Activated T-helper 9 cell treated with anti-CD3 and anti-CD28 coated beads, Interleukin-2, amount 50 U/mL, for 16 hours (primary cell): ENCODE data around the gene SVIL.
"Not testable (repeated sequence)": the region's sequence is repeated elsewhere in the genome, so short reads cannot be mapped to it uniquely, and the experiment has no call there.

Experiments used
- DNase-seq: peaks from one replicate; pipeline ENCODE4 v3.0.0-alpha.2; 2020; ENCODE audit warnings: low read depth

The SVIL gene

DNA sequence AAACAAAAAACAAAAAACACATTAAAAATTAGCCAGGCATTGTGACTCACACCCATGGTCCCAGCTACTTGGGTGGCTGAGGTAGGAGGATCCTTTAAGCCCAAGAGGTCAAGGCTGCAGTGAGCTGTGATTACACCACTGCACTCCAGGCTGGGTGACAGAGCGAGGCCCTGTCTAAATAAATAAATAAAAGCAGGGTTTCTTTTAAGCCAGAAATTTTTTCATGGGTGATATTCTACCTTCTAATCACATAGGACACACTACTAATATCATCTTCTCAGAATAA is 14.2 kb upstream of the SVIL start:
- DNase-seq: no peak

DNA sequence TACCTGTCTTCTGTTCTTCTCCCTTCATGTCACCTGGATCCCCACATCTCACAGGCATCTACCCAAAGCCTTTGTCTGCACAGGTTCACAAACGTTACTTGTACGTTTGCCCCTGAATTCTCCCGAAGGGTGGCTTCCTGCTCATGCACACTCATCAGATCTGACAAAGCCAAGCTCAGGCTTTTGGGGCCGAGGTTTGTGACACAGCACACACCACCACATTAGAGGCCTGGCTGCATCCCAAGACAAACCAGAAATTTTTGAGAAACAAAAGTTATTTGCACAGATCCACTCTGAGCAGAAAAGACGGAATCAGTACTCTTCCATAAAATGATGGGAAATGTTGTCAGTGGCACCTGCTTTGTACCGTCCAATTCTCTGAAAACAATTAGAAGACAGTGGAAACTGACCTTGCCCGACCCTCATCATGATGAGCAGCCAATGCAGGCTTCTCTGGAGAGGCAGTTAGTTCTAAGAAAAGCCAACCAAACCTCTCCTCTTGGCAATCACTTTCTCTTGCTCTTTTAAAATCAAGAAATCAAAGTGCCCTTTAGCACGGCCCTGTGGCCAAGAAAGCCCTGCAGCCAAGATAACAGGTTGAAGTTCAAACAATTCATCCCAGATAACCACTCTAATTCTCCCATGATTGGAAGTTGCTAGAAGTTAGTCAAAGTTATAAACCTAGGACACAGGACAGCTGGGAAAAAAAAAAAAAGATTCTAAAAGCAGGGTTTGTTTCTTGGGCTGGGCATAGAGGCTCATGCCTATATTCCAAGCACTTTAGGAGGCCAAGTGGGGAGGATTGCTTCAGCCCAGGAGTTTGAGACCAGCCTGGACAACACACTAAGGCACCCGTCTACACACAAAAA is 13.6 kb upstream of the SVIL start:
- DNase-seq: no peak

DNA sequence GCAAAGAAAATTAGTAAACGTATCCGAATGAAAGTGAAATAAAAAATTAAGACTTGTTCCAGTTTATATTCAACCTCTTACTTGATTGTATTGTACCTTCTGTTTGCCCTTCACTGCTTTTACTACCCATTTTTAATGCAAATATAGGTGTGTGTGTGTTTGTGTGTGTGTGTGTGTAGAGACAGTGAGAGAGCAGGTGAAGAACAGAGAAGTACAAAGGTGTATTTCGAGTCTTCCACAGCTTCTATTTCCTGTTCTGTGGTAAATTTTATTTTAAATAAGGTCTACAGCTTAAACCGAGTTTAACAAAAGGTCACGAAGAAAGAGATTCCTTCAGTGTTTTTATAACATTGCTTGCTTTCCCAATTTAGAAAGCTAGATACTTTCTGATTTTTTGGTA is 12.7 kb upstream of the SVIL start:
- DNase-seq: no peak

DNA sequence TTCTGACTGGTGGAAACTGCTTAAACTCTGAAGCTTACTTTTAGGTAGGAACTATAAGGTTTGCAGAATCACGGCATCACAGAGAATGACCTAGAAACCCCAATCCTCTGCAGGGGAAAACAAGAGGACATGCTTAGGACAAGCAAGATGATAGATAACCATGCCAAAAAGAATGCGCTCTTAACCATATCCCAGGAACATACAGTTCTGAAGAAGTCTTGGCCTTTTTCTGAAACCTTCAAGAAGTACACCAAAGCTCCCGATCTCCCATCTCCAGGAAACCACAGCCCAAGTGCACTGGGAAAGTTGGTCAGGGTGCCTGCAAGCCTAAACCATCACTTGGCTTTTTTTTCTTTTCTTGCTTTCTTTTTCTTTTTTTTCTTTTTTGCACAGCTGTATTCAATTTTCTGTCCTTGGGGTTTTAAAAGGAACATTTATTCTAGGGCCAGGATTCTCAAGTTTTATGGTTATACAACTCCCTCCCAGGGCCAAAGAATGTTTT is 12.2 kb upstream of the SVIL start:
- DNase-seq: no peak

DNA sequence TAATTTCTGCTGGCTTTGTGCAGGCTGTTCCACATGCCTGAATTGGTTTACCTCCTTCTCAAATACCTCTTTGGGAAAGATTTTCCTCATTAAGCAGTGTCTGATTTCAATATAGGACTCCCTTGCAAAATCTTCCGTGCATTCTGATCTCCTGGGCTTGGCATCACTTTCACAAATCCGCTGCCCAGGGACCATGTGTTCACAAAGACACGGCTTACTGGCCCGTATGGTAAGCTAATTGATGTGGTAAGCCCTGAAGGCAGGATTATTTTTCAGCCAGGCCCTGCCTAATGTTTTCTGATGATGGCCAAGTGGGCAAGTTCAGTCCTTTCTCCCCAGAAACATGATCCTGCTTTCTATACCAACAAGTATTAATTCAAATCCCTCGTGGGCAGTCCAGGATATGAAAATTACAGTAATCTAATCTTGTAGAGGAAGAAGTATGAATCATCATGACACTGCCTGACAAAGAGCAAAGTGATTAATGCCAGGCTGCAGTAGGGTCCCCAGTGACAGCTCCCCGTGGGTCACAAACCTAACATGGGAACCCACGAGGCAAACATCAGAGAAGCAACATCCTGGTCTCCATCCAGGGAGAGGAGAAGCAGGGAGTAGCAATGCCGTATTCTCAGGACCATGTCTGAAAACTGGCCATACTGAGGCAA is 11.6 kb upstream of the SVIL start:
- no peak for DNase-seq

- no peak for DNase-seq
These were observed 9.2 kb upstream of the SVIL start for GRCh38 chr10:29643771-29644501.

DNA sequence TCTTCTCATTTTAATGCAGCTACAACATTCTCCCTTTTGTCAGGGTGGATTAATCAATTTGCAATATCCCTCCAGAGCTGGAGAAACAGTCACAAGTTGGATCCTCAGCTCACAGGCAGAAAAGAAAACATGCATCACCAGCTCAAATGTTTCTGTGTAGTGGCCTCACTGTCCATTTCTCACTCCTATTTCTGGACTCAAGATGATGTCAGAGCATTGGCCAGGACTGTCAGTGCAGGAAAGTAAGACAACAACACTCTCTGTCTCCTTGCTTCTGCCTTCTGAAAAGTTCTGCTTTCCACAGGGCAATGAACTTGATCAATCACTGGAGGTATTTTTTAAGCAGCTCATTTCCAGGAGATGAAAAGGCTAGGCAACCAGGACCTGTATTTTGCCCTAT is 8.2 kb upstream of the SVIL start:
- no peak for DNase-seq

DNA sequence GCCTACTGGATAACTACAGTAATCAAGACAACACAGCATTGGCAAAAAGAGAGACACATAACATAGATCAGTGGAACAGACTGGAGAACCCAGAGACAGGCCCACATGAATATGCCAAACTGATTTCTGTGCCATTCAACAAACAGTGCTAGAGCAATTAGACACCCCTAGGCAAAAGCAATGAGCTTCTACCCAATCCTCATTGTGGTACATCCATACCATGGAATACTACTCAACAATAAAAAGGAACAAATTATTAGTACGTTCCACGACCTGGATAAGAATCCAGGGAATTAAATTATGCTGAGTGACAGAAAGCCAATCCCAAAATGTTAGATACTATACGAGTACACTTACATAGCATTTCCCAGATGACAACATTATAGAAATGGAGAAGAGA is 2.8 kb upstream of the SVIL start:
- DNase-seq: no peak

DNA sequence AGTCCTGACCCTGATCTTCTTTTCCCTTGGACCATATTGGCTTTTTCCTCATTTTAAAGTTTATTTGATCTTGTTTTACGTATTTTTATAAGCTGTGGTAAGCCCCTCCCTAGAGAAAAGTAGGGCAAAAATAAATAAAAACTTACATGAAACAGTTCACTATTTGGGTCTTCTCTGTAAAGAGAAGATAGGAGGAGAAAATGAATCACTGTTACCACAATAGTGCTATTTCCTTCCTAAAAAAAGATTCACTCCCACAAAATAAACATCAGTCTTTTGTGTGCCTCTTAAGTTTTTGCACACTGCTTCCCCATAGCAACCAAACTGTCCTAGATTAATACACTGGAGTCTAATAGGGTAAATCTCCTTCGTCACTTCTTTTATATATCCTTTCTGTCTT is 1.4 kb upstream of the SVIL start:
- DNase-seq: no peak

DNA sequence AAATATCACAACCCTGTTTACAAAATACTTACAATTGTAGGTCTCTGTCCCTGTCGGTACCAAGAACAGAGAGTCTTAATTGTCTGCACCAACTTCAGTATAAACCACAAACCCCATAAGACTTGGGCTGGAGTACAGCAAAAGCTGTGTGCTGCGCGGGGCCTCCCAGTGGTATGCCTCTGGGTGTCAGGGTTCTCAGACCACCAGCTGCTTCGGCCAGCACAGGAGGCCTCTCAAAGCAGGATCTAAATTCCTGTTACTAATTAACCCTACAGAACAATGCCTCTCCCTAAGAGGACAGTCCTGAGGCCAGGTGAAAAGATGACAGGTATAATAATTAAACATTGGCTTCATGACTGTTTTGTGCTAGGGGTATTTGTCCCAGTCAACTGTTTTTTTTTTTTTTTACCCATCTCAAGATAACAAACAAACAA is 957 bp upstream of the SVIL start:
- no peak for DNase-seq

DNA sequence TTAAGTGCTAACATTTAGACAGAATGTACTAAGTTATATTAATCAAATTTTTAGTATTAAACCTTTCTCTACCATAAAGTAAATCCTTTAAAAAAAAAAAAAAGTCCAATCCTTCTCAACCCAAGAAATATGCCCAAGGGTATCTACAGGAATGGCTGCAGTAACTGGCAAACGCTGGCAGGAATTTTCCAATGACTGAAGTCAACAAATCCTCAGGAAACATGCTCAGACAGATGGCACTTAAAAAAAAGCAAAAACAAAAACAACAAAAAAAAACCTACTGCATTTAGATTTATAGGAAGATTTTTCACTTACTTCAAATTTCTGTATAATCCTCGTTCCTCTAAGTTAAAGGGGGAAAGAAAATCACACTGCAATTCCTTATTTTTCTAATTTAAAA is 666 bp downstream of the SVIL start:
- no peak for DNase-seq

- DNase-seq: no peak
These were observed 3.8 kb downstream of the SVIL start for GRCh38 chr10:29631049-29631339.

DNA sequence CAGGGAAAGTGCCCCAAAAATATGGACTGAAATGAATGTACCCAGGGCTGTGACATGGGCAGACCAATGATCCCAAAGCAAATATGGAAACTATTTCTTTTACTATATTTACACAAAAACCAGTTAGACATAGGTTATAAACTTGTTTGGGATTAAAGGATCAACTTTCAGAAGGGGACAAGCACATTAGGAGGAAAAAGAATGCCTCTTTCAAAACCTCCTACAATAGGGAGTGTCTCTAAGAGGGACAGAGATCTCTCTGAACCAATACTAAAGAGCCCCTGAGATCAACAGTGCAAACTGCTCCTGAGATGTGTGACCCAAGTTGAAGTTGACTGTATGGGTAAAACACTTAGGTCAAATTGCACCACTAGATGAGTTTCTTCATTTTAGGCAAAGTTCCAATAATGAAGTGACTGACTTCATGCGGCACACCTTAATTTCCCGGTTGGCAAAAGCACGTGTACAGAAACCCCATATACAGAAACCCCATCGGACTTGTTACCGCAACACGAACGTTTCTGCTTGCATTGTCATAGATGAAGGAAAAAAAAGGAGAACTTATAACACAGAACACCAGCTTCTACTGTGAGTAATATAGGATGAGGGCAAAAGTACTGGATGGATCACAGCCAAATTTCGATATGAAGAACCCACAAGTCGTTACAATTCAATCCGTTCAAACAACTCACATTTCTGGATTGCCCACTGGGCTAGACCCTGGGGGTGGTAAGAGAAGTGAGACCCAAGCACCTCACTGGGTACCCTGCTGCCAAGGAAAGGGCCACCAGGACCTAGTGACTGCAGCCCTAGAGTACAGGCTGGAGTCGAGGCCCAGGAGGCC is 4.3 kb downstream of the SVIL start:
- DNase-seq: no peak

GRCh38 chr10:29628912-29629526 is 5.8 kb downstream of the SVIL start:
- DNase-seq: no peak

GRCh38 chr10:29628311-29628710 is 6.5 kb downstream of the SVIL start:
- no peak for DNase-seq

GRCh38 chr10:29627201-29628132 is 7.3 kb downstream of the SVIL start:
- DNase-seq: no peak

DNA sequence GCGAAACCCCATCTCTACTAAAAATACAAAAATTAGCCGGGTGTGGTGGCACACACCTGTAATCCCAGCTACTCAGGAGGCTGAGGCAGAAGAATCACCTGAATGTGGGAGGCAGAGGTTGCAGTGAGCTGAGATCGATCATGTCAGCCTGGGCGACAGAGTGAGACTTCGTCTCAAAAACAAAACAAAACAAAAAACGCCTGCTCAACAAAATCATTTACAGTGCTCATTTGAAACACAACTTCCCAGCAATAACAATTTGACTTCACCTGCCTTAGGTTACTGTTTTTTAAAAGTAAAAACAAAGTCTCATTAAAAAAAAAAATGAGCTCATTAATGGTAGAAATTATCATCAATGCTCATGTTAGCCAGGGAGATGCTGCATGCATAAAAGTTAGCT is 10.4 kb downstream of the SVIL start:
- DNase-seq: not testable (repeated sequence)

DNA sequence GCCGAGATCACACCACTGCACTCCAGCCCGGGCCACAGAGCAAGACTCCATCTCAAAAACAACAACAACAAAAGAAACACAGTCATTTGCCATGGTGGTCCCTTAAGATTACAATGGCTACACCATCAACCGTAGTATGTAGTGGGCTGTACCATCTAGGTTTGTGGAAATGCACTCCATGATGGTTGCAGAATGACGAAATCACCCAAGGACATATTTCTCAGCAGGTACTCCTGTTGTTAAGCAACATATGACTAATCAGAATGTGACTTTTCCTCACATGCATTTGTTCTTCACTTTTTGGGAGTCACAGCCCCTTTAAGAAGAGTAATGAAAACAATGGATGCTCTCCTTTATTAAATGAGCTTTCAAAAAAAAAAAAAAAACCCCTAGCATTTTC is 11.0 kb downstream of the SVIL start:
- no peak for DNase-seq

DNA sequence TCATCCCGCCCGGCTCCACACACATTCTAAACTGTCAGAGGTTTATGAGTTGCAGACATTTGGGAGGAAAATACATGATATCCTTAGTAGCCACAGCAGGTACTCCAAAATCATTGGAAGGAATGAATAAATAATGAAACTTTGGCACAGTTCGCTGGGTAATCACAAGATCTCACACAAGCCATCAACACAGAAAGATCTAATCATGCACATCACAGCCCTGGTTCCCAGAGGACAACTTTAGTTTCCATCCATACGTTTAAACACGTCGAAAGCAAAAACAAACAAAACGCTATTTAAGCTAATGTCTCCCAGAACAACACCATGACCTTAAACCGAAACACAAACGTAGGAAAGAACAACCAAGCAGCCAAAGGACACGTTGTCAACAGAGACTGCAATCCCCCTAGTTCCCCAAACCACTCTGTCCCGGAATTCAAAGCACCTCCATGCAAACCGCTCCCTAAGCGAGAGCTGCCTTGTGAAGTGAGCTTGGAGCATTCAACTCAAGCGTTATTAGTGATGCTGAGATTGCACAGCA is 12.3 kb downstream of the SVIL start:
- DNase-seq: no peak

DNA sequence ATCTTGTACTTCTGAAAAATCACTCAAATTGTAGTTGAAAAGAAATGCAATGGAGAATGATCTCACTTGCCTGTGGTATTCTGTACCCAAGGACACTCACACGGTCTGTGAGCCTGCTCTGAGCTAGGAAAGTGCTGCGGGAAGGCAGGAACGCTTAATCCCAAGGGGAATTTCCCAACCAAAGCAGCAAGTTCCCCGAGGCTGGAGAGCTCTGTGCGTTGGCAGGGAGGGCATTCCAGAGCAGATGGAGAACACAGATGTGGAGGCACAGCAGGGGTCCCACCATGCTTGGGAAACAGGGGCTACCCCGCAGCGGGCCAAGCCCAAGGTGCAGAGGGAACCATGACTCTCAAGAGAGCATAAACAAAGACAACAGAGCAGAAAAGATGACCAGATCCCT is 13.6 kb downstream of the SVIL start:
- DNase-seq: no peak
